Measurements from ENCODE around the gene IL13RA2.

- no peak for TF ChIP-seq CTCF (IDR thresholded peaks at IDR 0.05)
- TF ChIP-seq POLR2A (IDR thresholded peaks at IDR 0.05): no peak
- TF ChIP-seq EP300 (IDR thresholded peaks at IDR 0.05): no peak
- no peak for TF ChIP-seq POLR2AphosphoS5 (IDR thresholded peaks at IDR 0.05)
Measured at GRCh38 chrX:115065304-115065703, 47.9 kb upstream of the IL13RA2 start.

All from suprapubic skin (tissue), 4 donors.